HG03342 (cell line): Measurements from ENCODE around the gene TCAF1.
"Not testable (repeated sequence)": the region's sequence is repeated elsewhere in the genome, so short reads cannot be mapped to it uniquely, and the experiment has no call there.

Experiments used
- ATAC-seq: cut with Tn5 transposase; IDR thresholded peaks from one replicate; pipeline ENCODE4 v1.9.1; 2021; ENCODE audit warnings: mild to moderate bottlenecking, moderate library complexity; ENCODE audit not compliant: unreplicated experiment

Gene TCAF1

DNA sequence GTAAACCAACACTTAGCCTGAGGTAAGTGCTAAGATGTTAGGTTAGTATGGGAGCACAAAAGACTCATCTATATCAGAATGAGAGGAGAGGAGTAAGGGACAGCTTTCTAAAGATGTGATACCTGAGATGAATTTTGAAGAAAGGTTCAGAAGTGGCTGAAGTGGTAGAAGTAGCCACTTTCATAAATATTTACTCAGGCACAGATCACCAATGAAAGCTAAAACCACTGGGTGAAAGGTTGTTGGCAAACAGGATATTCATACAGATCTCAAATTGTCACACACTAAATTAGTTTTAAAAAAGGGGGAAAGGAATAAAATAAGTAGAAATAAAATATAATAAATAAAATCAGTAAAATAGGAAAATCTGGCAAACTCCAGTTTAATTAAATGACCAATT lies 30.4 kb downstream of the TCAF1 start:
- ATAC-seq: not testable (repeated sequence)

DNA sequence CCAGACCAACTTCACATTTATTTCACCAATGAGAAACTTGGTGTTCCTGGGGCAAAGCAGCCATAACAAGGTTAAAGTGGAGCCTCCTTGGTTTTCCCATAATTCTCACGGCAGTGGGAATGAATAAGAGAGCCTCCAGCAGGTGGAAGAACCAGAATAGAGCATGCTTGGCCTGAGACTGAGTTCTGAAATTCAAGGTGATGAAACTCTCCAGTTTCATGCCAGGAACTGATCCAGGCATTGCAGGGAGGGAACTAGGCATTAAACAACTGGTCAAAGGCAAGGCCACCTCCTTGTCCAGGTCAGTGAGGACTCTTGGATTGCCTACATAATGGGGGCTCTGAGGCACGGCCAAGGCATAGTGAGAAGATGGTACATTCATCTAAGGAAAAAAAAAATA lies 44.0 kb downstream of the TCAF1 start:
- ATAC-seq: not testable (repeated sequence)

- not testable (repeated sequence) for ATAC-seq
Measured at GRCh38 chr7:143855443-143855842, 46.5 kb downstream of the TCAF1 start.

GRCh38 chr7:143850682-143851081 lies 51.3 kb downstream of the TCAF1 start:
- no peak for ATAC-seq

DNA sequence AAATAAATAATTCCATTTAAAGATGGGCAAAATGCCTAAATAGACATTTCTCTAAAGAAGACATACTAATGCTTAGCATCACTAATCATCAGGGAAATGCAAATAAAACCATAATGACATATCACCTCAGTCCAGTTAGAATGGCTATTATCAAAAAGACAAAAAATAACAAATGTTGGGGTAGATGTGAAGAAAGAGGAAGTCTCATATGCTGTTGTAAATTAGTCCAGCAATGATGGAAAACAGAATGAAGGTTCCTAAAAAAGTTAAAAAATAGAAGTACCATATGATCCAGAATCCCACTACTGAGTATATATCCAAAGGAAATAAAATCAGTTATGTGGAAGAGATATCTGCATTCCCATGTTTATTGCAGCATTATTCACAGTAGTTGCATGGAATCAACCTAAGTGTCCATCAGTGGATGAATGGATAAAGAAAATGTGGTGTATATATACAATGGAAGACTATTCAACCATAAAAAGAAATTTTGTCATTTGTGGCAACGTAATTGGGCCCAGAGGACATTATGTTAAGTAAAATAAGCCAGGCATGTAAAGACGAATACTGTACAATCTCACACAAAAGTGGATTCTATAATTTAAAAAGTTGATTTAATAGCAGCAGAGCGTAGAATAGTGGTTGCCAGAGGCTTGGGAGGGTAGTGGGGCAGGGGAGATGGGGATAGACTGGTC lies 52.0 kb downstream of the TCAF1 start:
- no peak for ATAC-seq

DNA sequence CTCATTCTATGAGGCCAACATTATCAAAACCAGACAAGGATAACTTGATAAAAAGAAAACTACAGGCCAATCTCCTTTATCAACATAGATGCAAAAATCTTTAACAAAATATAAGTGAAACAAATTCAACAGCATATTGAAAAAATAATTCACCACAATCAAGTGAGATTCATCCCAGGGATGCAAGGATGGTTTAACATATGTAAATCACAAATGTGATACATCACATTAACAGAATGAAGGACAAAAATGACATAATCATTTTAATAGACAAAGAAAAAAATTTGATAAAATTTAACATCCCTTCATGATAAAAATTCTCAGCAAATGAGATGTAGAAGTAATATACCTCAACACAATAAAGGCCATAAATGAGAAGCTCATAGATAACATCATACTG lies 53.8 kb downstream of the TCAF1 start:
- ATAC-seq: no peak

DNA sequence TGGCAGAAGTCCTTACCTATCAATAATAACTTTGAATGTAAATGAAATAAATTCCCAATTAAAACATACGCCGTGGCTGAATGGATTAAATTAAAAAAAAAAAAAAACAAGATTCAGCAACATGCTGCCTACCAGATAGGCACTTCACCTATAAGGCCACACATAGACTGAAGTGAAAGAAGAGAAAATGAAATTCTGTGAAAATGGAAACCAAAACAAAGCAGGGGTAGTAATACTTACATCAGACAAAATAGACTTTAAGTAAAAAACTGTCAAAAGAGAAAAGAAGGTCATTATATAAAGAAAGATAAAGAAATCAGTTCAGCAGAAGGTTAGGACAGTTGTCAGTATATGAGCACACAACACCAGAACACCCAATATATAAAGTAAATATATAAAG lies 55.3 kb downstream of the TCAF1 start:
- ATAC-seq: peak; percentile 57

DNA sequence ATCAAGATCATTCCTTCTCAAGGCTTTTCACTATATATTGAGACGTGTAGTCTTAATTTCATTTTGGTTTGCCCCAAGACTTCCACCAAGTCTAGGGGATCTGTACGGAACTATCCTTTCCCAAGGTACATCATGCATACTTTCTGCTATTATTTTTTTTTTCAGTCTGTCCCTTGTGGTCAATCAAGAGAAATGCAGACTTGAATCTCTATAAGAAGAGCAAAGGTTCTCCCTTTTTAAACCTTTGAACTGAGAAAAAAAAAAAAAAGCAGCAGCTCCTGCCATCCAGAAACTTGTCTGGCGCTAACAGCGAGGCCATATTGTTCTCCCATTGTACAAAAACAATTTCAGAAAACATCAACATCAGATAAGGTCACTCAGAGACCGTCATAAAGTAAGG lies 60.3 kb downstream of the TCAF1 start:
- ATAC-seq: not testable (repeated sequence)

- not testable (repeated sequence) for ATAC-seq
Measured at GRCh38 chr7:143840062-143840461, 61.9 kb downstream of the TCAF1 start.

- peak; percentile 60 for ATAC-seq
Measured at GRCh38 chr7:143837223-143837622, 64.8 kb downstream of the TCAF1 start.

DNA sequence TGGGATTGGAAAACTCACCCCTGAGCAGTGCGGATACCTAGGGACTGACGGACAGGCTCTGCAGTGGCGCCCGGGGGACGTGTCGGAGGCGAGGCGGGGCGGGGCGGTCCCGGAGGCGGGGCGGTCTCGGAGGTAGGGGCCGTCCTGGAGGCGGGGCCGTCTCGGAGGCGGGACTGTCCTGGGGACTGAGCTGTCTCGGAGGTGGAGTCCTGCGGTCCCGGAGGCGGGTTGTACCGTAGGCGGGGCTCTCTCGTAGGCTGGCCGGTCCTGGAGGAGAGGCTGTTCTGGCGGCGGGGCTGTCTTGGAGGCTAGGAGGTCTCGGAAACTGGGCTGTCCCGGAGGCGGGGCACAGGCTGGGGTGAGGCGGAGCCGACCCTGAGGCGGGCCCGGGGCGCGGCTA lies 65.4 kb downstream of the TCAF1 start:
- ATAC-seq: peak; percentile 84

DNA sequence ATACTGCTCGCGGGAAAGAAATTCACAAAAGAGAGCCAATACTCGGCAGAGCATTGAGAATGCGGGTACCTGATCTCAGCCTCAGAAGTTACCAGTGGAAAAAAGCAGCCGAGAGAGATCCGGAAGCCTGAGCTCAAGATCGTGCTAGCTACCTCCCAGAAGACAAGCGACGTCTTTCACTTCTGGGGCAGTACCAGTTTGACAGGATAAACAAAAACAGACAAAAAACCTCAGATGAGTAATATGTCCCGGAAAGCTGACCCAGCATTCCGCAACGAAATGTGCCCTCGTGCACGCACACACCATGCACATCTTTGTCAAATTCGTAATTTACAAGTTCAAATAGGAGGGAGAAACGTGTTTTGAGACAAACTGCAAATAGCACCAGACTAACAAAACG lies 65.9 kb downstream of the TCAF1 start:
- ATAC-seq: peak; percentile 33

- not testable (repeated sequence) for ATAC-seq
Measured at GRCh38 chr7:143826578-143826977, 75.4 kb downstream of the TCAF1 start.

DNA sequence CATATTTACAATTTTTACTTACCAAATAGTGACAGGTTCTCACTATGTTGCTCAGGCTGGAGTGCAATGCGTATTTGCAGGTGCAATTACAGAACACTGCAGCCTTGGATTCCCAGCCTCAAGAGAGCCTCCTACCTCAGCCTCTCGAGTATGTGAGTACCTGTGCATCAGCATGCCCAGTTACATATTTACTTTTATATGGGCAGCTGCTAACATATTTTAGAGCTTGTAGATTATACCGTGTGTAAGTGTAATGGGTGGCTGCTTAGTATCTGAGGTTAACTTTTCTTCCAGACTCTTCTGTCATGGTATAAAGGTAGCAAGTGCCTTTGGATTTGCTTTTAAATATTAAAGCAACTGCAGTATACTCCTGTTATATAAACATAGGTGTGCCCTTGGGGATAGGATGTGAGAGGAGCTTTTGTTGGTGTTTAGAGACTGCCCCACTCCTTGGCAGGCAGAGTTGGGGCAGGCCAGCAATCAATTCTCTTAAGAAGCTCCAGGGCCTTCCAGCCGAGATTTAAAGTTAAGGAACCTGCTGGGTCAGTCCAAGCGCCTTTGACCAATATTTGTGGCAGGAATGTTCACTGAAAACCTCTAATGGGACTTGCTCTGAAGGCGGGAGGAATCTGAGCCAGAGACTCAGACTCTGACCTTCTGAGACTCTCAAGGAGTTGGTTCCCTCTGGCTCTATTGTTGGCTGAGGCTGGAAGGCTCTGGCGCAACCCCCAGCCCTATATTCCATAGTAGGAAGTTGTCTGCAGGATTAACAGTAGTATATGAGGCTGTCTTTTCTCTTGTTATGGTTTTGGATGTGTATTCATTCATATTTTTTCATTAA lies 77.5 kb downstream of the TCAF1 start:
- ATAC-seq: not testable (repeated sequence)

DNA sequence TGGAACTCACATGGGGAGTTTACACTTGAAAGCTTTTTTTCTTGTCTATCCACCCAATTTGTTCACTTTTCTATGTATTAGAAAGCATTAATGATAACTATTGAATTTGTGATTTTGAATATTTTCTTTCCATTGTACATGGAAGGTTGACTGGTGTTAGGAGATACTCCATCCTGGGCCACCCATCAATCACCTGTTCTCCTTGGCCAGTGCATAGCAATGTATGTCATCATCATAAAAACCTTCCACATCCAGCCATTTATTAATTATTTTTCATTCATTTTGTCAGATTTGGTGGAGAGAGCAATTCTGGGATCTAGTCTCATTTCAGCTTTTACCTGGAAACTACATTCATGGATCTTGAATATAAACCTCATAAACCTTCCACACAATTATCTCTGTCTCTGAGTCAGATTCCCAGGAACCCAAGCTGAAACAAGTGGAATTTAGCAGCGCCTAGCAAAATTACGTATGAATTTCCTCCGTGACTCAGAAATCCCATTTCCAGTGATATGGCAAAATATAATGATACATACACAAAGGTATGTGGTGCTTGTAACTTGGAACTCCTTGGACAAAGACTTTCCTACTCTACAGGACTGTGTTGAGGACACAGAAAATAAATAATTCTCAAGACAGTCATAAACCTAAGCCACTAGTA lies 78.2 kb downstream of the TCAF1 start:
- not testable (repeated sequence) for ATAC-seq

DNA sequence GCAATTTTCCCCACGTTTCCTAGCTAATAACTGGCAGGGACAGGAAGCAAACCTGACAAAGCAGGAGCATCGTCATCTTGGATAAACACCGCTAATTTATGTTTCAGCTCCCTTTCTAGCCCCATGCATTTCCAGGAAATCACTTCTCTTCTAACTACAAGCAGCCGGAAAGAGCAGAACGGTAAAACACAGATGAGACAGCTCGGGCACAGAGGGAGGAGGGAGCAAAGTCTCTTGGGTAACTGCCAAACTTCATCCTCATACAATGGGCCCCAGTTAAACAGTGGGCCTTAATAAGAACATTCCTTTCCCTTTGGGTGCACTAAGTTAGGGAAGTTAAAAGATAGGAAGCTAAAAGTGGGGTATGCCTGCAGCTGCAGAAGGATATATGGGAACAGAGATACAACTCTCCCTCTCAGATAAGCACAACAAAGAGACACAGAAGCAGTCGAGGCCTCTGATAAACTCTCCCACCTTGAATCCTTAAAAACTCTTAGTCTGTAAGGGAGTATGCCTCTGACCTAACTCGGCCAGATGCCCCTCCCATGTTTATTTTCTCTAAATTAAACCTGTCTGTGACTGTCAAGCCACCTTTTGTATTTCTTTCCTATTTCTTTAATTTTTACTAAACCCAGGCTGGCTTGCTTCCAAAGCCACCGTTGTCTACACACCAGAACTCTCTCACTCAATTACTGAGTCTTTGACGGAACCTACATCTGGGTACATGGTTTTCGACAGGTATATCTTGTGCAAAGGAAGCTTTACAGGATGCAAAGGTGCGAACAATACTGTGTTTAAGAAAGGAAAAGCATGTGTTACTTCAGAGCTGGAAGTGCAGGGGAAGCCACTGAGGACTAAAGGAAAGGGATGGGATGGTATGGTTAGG lies 80.3 kb downstream of the TCAF1 start:
- ATAC-seq: not testable (repeated sequence)

DNA sequence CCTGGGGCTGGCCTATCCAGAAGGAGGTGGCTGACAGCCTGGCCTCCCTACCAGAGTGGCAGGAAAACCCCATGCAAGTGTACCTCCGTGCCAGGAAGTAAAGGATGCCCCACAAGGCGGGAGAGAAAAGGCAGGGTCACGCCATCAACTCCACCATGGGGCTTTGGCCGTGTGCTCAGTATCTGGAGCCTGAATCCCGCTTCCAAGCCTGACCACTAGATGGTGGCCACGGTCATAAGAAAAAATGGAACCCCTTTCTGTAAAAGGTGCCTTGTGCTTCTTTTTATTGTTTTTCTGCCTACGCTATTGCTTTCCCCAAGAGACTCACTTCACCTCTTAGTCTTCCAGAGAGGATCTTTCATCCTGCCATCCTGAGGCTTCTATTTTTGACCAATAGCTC lies 84.1 kb downstream of the TCAF1 start:
- not testable (repeated sequence) for ATAC-seq

- not testable (repeated sequence) for ATAC-seq
Measured at GRCh38 chr7:143816471-143817133, 85.4 kb downstream of the TCAF1 start.

DNA sequence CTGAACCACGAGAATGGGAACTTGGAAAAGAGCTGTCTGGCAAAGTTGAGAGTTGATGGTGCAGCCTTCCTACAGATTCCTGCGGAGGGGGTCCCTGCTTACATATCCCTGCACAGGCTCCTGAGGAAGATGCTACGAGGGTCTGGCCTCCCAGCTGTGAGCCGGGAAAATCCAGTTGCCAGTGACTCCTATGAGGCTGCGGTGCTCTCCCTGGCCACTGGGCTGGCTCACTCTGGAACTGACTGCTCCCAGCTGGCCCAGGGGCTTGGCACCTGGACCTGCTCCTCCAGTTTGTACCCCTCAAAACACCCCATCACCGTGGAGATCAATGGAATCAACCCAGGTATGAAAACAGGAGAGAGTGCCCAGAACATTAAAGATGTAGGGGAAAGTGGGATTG lies 91.3 kb downstream of the TCAF1 start:
- ATAC-seq: not testable (repeated sequence)

DNA sequence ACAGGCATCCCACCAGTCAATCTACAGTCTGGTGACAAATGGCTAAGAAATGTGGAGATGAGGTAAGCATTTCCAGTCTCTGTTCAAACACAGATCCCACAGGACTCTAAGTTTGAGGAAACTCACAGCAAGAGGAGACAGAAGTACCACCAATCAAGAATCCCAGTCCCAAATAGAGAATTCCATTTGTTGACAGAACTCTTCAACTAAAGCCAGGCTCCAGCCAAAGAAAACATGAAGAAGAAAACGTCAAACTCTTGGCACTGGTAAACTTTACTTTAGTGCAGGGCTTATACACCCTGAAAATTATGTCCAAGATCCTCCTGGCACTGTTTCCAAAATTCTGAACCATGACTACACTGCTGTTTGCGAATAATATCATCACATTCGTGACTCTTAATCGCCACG lies 95.3 kb downstream of the TCAF1 start:
- not testable (repeated sequence) for ATAC-seq
